Measurements from ENCODE around the gene ENO1.
"Not testable (repeated sequence)": the region's sequence is repeated elsewhere in the genome, so short reads cannot be mapped to it uniquely, and the experiment has no call there.

Gene ENO1

DNA sequence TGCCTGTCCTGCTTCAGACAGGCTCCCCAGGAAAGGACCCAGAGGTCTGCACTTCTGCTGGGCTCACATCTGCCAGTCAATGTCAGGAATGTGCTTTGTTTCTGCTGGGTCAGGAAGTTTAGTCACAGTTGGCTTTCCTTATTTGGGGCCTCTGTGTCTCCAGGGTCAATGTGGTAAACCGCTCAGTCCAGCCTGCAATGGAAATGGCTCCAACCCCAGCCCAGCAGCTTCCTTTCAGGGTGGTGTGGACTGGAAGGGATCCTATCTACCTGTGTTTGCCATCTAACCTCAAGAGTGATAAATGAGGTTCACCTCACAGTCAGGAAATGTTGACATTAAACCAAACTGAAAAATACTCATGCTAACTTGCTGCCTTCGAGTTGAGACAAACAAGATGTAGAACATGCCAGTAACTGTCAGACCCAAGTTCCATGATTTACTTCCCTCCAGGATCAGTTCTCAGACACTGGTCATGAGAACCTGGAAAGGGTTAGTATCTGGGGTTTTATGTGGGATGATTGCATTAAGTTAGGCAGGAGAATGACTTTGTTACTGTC, 20.3 kb downstream of the ENO1 start:
- no peak overlapping the region for H3K4me3 ChIP-seq (ENCODE audit: low read length)
- no peak for DNase-seq (ENCODE audit: low read depth, low spot score)

DNA sequence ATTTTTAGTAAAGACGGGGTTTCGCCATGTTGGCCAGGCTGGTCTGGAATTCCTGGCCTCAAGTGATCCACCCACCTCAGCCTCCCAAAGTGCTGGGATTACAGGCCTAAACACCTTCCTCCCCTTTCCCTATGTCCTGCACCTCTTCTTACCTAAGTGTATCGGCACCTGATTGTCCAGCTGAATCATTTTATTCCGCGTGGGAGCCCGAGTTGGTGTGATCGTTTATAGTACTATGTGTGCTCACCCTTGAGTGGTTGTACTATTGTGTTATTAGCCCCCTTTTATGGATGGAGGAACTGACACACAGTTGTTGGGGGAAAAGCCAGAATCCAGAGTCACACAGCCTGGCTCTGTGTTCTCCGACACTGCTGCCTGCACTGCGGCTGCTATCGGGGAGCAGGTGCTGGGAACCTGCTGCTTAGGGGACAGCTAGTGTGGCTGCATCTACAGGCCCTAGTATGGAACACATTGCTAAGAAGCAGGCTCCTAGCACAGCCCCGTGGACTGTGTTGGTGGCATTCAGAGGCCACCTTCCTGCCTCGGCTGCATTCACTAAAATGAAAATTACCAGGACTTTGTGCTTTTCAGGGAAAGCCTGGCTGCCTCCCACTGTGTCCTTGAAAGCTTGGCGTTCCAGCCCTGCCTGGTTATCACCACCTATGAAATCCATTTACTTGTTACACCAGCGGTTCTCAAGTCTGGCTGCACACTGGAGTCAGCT, 21.6 kb downstream of the ENO1 start:
- no peak overlapping the region for H3K4me3 ChIP-seq (ENCODE audit: low read length)
- DNase-seq (ENCODE audit: low read depth, low spot score), result no peak

DNA sequence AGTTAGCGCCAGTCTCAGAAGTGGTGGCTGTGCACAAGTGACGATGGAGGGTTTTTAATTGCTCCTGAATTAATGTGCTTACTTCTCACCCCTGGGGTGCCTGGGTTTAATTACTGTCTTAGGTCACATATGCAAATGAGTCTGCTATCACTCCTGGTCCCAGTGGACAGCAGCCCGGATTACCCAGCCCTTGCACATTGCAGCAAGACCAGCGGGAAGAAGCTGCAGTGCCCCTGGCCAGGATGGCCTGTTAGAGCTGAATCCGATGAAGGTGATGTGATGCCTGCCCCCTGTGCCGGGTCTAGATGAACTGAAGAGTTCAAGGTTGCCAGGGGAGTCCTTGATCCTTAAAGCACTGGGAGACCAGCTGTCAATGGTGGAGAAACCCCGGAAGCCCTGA, 24.2 kb downstream of the ENO1 start:
- H3K4me3 ChIP-seq (ENCODE audit: low read length), result no peak overlapping the region

DNA sequence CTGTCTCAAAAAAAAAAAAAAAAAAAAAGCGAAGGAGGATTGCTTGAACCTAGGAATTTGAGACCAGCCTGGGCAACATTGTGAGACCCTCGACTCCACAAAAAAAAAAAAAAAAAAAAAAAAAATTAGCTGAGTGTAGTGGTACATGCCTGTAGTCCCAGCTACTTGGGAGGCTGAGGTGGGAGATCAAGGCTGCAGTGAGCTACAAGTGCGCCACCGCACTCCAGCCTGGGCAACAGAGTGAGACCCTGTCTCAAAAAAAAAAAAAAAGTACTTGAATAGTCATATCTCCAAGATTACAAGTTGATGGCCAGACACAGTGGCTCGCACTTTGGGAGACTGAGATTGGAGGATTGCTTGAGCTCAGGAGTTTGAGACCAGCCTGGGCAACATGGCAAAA, 27.4 kb downstream of the ENO1 start:
- H3K4me3 ChIP-seq (ENCODE audit: low read length), result no peak overlapping the region
- DNase-seq (ENCODE audit: low read depth, low spot score), result no peak

More for the DNA sequence above, 24.2 kb downstream of the ENO1 start:
- DNase-seq (ENCODE audit: low read depth, low spot score), result no peak

DNA sequence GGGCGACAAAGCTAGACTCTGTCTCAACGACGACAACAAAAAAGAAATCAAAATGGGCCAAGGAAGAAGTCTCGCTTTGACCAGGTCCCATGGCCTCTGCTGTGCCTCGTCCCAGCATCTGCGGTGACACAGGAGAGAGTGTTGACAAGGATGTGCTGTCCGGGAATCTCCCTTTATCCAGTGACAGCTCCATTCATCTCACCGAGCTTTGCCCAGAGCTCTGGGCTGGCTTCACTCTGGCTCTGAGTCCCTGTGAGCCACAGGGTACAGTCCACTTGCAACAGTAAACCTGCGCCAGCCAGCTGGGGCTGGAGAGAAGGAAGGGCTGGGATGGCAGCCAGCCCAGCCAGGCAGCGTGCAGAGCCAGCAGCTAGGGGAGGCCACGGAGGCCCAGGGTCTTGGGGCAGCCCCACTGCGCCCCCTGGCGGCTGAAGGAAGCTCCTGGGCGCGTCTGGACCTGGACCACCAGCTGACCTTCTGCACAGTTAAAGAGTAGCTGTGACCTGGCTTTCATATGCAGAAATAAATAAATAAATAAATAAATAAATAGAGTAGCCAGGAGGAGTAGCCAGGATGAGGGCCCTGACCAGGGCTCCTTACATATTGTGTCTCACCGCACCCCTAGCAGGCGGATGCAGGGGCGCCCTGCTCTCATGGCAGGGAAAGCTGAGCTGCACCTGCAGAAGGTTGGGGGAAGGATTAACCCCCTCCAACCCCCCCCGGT, 29.7 kb downstream of the ENO1 start:
- H3K4me3 ChIP-seq (ENCODE audit: low read length), result no peak overlapping the region
- no peak for DNase-seq (ENCODE audit: low read depth, low spot score)

DNA sequence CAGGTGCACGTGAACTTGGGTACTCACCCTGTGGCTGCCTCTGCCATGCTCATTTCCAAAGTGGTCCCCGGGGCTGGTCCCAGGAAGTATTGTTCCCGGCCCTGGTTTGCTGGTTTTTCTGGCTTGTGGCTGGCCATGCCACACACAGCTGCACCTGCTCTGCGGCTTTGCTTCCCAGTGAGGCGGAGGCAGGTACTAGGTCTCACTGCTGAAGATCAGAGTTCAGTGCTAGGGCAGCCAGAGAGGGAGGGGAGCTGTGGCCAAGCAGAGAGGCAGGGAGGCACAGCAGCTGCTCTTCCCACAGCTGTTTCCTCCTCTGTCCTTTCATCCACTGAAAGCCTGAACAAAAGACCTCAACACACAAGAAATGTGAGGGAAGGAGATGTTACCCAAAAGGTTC, 30.5 kb downstream of the ENO1 start:
- DNase-seq (ENCODE audit: low read depth, low spot score), result peak; percentile 87
- H3K4me3 ChIP-seq (ENCODE audit: low read length), result no peak overlapping the region

DNA sequence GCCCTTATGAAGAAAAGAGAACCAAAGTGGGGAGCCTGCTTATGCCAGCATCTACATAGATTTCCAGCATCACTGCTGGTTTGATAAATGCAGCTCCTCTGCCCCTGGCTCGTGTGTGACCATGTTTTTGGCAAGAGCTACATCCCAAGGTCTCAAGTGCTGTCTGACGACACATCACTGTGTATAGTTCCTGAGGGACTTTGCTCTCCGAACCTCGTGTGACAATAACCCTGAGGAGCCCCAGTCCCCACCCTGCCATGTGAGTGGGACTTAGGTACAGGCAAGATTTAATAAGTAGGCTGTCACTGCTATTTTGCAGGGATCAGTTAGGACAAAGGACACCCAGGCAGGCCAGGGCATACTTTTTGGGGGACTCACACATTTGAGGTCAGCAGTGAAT, 32.2 kb downstream of the ENO1 start:
- no peak overlapping the region for H3K4me3 ChIP-seq (ENCODE audit: low read length)
- no peak for DNase-seq (ENCODE audit: low read depth, low spot score)

DNA sequence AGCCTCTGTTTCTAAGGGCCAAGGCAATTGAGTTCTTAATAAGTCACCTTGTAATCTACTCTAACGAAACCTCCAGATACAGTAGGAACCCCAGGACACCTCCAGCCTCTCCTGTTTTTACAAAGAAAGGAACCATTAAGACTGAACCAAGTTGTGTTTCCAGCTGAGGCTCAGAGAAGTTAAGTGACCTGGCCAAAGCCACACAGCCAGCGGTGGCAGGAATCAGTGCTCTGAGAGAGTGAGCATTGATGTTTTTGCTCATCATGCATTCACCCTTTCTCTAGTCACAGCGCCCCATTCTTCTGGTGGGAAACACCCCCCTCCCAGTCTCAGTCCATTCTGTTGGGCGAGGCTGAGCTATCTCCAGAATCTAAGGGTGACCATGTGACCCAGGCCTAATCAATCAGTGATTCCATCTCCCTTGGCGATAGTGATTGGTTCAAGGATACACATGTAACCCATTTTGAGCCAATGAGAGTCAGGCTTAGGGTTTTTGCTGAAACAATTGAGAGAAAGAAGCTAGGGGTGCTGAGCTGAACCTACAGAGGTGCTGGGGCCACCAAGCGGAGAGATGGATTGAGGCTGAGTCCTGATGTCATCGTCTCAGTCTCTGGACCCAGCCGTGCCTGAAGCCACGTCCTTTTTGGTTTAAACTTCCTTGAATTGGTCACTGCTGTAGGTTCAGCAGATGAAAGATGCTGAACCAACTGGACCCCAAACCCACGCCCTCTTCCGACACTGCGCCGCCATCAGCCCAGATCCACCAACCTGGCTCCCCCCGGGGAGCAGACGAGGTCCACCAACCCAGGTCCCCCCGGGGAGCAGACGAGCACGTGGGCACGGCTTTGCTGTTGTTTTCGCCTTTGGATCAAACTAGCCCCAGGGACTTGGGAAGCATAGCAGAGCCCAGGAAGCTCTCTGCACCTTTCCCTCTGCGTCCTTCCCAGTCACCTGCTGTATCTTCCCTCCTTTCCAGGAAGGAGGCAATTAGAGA, 33.1 kb downstream of the ENO1 start:
- no peak for DNase-seq (ENCODE audit: low read depth, low spot score)
- H3K4me3 ChIP-seq (ENCODE audit: low read length), result no peak overlapping the region

DNA sequence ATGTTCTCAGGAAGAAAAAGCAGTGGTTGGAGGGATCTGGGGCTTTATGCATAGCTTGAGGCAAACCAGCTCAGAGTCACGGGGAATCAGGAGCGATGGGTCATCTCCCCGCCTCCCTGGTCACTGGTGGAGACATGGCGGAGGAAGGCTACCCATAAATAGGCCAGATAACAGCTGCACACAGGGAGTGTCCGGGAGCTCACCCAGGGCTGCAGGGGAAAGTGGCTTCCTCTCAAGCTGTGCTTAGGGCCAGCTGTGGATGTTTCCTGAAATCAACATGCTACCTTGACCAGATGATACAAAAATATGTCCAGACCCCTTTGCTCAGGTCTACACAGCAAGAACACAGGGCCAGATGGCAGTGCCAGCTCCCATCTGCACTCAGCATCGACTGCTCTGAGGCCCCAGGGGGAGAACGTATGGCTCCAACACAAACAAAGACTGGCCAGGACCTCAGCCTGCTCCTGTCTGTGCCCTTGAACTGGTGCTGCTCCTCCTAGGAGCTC, 33.9 kb downstream of the ENO1 start:
- H3K4me3 ChIP-seq (ENCODE audit: low read length), result no peak overlapping the region
- no peak for DNase-seq (ENCODE audit: low read depth, low spot score)

DNA sequence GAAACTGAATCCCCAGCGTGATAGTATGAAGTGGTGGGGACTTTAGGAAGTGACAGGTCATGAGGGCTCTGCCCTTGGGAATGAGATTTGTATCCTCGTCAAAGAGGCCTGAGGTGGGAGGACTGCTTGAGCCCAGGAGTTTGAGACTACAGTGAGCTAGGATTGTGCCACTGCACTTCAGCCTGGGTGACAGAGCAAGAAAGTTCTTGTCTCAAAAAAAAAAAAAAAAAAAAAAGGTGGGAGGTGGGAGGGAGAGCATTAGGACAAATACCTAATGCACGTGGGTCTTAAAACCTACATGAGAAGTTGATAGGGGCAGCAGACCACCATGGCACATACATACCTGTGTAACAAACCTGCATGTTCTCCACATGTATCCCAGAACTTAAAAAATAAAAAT, 37.1 kb downstream of the ENO1 start:
- DNase-seq (ENCODE audit: low read depth, low spot score), result no peak
- H3K4me3 ChIP-seq (ENCODE audit: low read length), result no peak overlapping the region

DNA sequence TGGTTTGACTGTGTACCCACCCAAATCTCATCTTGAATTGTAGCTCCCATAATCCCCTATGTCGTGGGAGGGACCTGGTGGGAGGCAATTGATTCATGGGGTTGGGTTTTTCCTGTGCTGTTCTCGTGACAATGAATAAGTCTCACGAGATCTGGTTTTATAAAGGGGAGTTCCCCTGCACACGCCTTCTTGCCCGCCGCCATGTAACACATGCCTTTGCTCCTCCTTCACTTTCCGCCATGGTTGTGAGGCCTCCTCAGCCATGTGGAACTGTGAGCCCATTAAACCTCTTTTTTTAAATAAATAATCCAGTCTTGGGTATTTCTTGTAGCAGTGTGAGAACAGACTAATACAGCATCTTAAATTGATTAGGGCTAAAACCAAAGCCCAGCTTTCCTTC, 38.5 kb downstream of the ENO1 start:
- no peak for DNase-seq (ENCODE audit: low read depth, low spot score)

DNA sequence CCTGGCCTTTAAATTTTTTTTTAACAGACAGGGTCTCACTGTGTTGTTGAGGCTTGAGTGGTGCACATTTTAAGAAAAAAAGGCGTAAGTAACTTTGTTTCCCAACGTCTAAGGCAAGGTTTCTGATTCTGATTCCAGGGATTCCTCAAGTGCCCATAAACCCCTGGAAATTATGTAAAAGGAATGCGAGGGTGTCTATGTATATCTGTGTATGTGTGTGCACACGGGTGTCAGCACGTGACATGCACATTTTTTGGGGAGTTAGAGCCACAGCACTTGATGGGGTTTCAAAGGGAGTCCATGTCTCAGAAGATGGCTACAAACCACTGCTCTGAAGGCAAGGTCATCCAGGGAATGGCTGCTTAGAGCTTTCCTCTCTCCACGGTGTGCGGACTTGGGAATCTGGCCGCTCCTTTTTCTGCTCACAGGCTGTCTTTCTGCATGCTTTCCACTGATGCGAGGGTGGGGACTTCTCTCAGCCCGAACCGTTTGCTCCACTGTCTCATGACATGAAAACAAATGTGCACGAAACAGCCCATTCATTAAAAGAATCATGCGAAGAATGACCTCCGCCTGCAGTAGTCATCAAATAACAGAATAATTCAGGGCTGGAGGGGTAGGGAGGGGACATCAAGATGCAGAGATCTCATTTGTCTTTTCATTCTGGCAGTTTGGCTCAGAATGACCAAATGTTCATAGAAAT, 42.4 kb downstream of the ENO1 start:
- no peak for DNase-seq (ENCODE audit: low read depth, low spot score)
- no peak overlapping the region for H3K4me3 ChIP-seq (ENCODE audit: low read length)

More for the DNA sequence above, 38.5 kb downstream of the ENO1 start:
- H3K4me3 ChIP-seq (ENCODE audit: low read length), result no peak overlapping the region

DNA sequence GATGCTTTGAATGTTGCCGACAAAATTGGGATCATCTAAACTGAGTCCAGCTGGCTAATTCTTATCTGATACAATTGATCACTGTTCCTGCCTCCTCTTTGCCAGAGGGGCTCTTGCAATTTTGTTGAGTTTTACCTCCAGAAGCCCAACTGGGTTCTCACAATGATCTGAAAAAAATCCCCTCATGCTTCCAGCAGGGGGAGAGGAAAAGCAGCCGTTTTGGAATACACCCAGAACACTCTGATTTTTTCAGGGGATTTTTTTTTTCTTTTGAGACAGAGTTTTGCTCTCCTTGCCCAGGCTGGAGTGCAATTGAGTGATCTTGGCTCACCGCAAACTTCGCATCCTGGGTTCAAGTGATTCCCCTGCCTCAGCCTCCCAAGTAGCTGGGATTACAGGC, 47.1 kb downstream of the ENO1 start:
- DNase-seq (ENCODE audit: low read depth, low spot score), result no peak
- H3K4me3 ChIP-seq (ENCODE audit: low read length), result no peak overlapping the region

DNA sequence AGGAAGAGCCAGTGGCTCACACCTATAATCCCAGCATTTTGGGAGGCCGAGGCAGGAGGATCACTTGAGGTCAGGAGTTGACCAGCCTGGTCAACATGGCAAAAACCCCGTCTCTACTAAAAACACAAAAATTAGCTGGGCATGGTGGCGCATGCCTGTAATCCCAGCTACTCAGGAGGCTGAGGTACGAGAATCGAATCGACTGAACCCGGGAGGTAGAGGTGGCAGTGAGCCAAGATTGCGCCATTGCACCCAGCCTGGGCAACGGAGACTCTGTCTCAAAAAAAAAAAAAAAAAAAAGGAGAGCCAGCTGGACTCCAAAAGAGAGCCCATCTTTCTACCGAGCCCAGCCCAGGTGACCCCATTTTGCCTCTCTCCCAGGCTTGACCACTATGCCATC, 47.8 kb downstream of the ENO1 start:
- not testable (repeated sequence) for DNase-seq (ENCODE audit: low read depth, low spot score); H3K4me3 ChIP-seq (ENCODE audit: low read length)

DNA sequence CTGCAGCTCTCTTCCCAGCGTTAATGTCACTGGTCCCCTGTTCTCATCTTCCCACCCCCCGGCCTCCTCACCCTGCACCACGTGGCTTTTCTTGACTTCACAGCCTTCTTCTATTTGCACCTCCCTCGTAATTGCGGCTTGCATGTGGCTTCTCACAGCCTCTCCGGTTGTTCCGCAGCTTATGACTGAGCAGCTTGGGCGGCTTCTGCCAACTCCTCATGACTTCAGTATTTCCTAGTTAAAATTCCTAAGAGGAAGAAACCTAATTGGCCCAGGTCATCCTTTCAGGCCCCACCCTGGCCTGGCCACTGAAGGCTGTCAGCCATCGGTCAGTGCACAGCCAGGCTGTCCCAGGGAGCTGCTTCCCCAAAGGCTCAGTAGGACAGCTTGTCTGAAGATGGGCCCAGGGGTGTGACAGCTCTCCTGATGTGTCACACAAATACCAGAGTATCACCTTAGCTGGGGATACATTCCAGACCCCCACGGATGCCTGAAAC, 52.5 kb downstream of the ENO1 start:
- no peak for DNase-seq (ENCODE audit: low read depth, low spot score)
- H3K4me3 ChIP-seq (ENCODE audit: low read length), result no peak overlapping the region

DNA sequence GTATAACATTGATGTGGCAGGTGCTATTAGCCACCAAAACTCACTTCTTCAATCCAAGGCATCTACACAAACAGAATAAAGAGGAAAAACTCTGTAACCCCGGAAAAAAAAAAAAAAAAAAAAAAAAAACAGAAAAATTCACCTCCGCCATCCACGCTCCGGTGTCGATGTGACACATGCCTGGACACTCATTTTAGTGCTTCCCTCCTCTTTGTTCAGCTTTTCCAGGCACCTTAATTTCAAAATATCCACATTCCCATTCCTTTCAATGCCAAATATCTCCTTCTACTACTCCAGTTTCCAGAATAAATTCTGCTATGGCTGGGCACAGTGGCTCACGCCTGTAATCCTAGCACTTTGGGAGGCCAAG, 55.2 kb downstream of the ENO1 start:
- no peak for DNase-seq (ENCODE audit: low read depth, low spot score)
- no peak overlapping the region for H3K4me3 ChIP-seq (ENCODE audit: low read length)

DNA sequence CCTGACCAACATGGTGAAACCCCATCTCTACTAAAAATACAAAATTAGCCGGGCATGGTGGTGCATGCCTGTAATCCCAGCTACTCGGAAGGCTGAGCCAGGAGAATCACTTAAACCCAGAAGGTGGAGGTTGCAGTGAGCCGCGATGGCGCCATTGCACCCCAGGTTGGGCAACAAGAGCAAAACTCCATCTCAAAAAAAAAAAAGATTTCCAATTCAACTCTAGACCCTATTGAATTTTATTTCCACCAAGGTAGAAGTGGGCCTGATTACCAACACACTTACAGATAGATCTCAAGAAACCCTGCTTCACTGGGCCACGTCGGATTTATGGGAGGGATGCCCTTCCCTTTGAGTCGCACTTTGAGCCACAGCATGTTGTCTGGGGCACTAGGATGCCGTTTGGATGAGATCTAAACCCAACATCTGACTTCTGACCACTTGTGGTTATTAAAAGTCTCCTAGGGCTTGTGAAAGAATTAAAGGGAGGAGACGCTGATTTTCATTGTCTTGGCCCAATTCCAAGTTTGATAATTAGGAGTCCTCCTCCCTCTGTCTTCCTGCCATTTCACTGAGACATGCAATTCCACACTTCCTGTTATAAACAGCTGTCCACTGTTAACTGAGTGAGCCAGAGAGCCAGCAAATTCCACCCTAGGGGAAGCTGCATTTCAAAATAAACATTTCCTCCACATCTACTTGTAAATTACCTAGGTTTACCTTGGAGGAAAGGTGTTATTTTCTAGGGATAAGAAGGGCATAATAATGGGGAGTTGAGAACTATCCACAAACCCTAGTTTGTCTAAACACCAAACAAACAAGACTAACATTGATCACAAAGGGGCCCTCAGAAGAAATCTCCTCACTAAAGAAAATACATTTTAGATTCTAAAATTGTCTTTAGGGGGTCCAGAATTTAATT, 55.9 kb downstream of the ENO1 start:
- no peak overlapping the region for H3K4me3 ChIP-seq (ENCODE audit: low read length)
- DNase-seq (ENCODE audit: low read depth, low spot score), result no peak

DNA sequence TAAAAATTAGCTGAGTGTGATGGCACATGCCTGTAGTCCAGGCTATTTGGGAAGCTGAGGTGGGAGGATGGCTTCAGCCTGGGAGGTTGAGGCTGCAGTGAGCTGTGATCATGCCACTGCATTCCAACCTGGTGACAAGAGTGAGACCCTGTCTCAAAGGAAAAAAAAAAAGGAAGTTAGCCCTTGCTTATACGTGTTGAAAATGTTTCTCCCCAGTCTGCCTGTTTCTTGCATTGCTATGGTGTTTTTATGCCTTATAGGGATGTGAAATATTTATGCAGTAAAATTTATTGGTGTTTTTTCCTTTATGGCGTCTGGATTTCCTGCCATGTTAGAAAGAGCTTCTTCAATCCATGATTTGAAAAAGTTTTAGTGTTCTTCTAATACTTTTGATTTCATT, 57.4 kb downstream of the ENO1 start:
- DNase-seq (ENCODE audit: low read depth, low spot score), result no peak

More for the DNA sequence above, 57.4 kb downstream of the ENO1 start:
- H3K4me3 ChIP-seq (ENCODE audit: low read length), result no peak overlapping the region

Measured in Jurkat, Clone E6-1 (cell line).